IPS-20b (cell line): Measurements from ENCODE around the gene NPPB.

Experiments
- H3K27ac ChIP-seq: one replicate; pipeline ENCODE4 v1.5.1; 2013; ENCODE audit warnings: low read length
- H3K27me3 ChIP-seq: 2 replicates; pipeline ENCODE4 v1.6.1; 2013; ENCODE audit warnings: mild to moderate bottlenecking, low read length, inconsistent platforms; ENCODE audit not compliant: insufficient read depth
- H3K36me3 ChIP-seq: 2 replicates; pipeline ENCODE4 v1.6.1; 2013; ENCODE audit warnings: low read depth, mild to moderate bottlenecking, inconsistent platforms, low read length, moderate library complexity; ENCODE audit not compliant: insufficient read depth
- H3K4me1 ChIP-seq: 2 replicates; pipeline ENCODE4 v1.6.1; 2013; ENCODE audit warnings: mild to moderate bottlenecking, control low read depth, inconsistent platforms, low read length, moderate library complexity; ENCODE audit not compliant: insufficient read depth
- H3K4me3 ChIP-seq: 2 replicates; pipeline ENCODE4 v1.5.1; 2013; ENCODE audit warnings: mild to moderate bottlenecking, low read length, inconsistent platforms
- H3K9ac ChIP-seq: 2 replicates; pipeline ENCODE4 v1.6.1; 2013; ENCODE audit warnings: low read depth, mild to moderate bottlenecking, inconsistent platforms, low read length, moderate library complexity
- H3K9me3 ChIP-seq: 2 replicates; pipeline ENCODE4 v1.6.1; 2013; ENCODE audit warnings: mild to moderate bottlenecking, low read depth, low read length, inconsistent platforms; ENCODE audit not compliant: insufficient read depth

NPPB gene

DNA sequence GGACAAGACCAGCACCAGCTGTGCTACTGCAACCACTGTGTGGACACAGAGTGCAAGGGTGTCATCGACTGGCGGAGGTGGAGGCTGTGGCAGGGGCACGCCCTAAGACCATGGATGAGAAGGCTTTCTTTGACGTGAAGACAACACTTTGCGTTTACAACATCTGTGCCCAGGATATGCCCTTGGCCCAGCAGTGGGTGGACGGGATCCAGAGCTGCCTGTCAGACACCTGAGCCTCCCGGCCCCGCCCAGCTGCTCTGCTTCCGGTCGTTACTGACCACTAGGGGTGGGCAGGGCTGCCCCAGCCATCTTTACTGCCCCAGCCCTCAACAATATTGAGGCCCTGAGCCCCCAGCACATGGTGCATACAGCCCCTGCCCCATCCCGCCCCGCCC lies 21.4 kb upstream of the NPPB start:
- no peak overlapping the region for H3K9ac ChIP-seq
- H3K36me3 ChIP-seq: no peaks in the 10 kb centered on the region
- peaks cover 5% of the 10 kb centered on the region; the same call in 1 of the 2 replicates for H3K4me1 ChIP-seq
- no peak overlapping the region for H3K27ac ChIP-seq
- no peaks in the 10 kb centered on the region for H3K27me3 ChIP-seq
- no peak overlapping the region for H3K4me3 ChIP-seq
- no peaks in the 10 kb centered on the region for H3K9me3 ChIP-seq

DNA sequence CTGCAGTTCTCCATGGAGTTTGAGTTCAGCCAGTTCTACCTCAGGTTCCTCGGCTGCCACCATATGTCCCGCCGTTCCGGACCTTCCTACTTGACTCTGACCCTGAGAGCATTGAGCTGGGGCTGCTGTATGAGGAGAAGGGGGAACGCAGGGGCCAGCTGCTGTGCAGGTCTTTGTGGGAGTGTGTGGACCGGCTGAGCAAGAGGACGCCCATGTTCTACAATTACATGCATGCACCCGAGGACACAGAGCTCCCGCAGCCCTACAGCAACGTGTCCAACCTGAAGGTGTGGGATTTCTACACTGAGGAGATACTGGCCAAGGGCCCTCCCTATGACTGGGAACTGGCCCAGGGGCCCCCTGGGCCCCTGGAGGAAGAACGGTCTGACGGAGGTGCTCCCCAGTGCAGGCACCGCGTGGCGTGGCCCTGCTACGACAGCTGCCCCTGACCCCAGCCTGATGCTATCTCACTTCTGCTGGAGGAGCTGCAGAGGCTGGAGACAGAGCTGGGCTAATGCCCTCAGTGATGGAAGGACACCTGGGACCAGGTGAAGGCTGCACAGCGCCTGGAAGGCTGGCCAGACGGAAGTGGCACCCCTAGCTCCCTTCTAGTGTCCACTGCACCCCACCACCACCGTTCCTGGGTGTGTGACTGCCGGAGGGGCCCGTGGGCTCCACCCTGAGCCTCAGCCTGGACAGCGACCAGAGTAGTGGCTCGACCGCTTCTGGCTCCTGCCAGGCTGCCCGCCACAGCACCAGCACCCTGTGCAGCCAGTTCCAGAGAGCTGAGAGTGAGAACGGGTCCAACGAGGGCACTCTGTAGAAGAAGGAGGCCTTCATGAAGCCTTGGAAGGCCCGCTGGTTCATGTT lies 20.8 kb upstream of the NPPB start:
- Histone ChIP-seq H3K4me3 (no peak overlapping the region), H3K9ac (no peak overlapping the region), H3K4me1 (peaks cover 5% of the 10 kb centered on the region; the same call in 1 of the 2 replicates), H3K36me3 (no peaks in the 10 kb centered on the region), H3K9me3 (no peaks in the 10 kb centered on the region), H3K27me3 (no peaks in the 10 kb centered on the region), H3K27ac (no peak overlapping the region)

DNA sequence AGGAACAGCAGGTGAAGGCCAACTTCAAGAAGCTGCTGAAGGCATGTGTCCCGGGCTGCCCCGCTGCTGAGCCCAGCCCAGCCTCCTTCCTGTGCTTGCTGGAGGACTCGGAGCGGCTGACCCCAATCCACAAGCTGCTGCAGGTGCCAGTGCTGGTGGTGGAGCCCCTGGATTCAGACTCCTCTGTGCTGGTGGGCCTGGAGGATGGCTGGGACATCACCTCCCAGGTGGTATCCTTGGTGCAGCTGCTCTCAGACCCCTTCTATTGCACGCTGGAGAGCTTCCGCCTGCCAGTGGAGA lies 20.1 kb upstream of the NPPB start:
- Histone ChIP-seq H3K4me3 (no peak overlapping the region), H3K27me3 (no peaks in the 10 kb centered on the region), H3K9ac (no peak overlapping the region), H3K27ac (no peak overlapping the region), H3K4me1 (peaks cover 5% of the 10 kb centered on the region; the same call in 1 of the 2 replicates), H3K36me3 (no peaks in the 10 kb centered on the region), H3K9me3 (no peaks in the 10 kb centered on the region)

DNA sequence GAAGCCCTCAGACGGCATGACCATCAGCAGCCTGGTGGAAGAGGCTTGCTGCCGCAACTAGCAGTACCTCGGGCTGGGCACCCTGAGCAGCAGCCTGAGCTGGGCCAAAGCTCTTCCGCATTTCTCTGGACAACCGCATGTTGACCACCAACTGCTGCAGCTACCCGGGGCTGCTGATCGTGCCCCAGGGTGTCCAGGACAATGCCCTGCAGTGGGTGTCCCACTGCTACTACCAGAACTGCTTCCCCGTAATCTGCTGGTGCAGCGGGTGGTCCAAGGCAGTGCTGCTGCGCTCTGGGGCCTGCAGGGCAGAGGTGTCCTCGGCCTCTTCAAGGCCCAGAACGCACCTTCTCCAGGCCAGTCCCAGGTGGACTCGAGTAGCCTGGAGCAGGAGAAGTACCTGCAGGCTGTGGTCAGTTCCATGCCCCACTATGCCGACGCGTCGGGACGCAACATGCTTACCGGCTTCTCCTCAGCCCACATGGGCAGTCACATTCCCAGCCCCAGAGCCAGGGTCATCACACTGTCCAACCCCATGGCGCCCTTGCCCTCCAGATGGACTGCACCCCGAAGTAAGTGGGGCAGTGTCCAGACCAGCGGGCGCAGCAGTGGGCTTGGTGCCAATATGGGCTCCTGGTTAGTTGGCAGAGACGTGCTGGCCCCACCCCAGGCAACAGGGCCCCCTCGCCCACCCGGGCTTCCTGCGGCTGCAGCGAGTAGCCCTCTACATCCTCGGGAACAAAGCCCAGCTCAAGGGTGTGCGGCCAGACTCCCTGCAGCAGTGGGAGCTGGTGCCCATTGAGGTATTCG lies 19.5 kb upstream of the NPPB start:
- Histone ChIP-seq H3K9me3 (no peaks in the 10 kb centered on the region), H3K4me1 (peaks cover 2% of the 10 kb centered on the region), H3K27ac (no peak overlapping the region), H3K4me3 (no peak overlapping the region), H3K36me3 (no peaks in the 10 kb centered on the region), H3K27me3 (no peaks in the 10 kb centered on the region), H3K9ac (no peak overlapping the region)

DNA sequence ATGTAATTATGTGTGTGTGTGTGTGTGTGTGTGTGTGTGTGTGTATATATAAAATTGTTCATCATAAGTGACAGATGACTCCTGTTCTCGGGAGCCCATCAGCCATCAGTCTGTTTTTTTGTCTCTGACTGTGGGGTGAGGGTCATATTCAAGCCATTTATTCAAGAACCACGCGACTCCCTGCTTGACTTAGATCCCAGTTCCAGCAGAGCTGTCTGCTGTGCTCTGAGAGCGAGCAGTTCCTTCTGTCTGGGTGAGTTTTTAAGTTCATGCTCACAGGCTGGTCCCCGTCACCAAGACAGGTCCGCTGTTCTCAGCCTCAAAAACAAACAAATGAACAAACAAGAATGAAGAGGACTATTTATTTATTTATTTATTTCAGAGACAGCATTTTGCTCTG lies 18.3 kb upstream of the NPPB start:
- Histone ChIP-seq H3K4me1 (no peaks in the 10 kb centered on the region; the same call in 1 of the 2 replicates), H3K27me3 (no peaks in the 10 kb centered on the region), H3K4me3 (no peak overlapping the region)

DNA sequence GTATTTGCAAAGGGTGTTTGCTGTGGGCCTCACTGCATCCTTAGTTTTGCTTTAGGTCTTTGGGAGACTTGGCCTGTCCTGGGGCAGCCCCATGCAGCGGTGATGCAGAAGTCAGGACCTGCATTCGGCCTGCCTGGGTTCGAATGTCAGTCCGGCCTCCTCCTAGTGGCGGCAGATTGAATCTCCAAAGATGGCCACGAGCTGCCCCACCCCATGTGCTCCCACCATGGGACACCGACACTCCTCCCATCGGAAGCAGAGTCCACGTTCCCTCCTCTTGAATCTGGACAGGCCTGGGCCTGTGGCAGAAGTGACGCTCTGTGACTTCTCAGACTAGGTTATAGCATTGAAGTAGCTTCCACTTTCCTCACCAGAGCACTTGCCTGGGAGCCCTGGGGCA lies 16.3 kb upstream of the NPPB start:
- H3K9ac ChIP-seq: no peak overlapping the region
- H3K36me3 ChIP-seq: no peaks in the 10 kb centered on the region
- H3K4me1 ChIP-seq: no peaks in the 10 kb centered on the region; the same call in 1 of the 2 replicates
- H3K9me3 ChIP-seq: no peaks in the 10 kb centered on the region
- no peak overlapping the region for H3K27ac ChIP-seq
- no peak overlapping the region for H3K4me3 ChIP-seq
- no peaks in the 10 kb centered on the region for H3K27me3 ChIP-seq

More for the DNA sequence above, 18.3 kb upstream of the NPPB start:
- H3K9ac ChIP-seq: no peak overlapping the region
- H3K27ac ChIP-seq: no peak overlapping the region
- no peaks in the 10 kb centered on the region for H3K36me3 ChIP-seq
- no peaks in the 10 kb centered on the region for H3K9me3 ChIP-seq

DNA sequence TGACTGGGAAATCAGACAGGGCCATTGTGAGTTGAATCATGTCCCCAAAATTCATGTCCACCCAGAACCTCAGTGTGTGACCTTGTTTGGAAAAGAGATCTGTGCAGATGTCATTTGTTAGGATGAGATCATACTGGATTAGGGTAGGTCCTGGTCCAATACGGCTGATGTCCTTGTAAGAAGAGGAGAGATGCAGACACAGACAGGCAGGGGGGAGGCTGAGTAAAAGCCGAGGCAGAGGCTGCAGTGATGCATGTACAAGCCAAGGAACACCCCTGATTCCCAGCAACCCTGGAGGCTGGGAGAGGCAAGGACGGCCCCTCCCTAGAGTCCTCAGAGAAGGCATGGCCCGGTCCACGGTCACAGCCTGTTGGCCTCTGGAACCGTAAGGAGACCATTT lies 15.9 kb upstream of the NPPB start:
- Histone ChIP-seq H3K27ac (no peak overlapping the region), H3K36me3 (no peaks in the 10 kb centered on the region), H3K27me3 (no peaks in the 10 kb centered on the region), H3K9ac (no peak overlapping the region), H3K4me1 (no peaks in the 10 kb centered on the region; the same call in 1 of the 2 replicates), H3K9me3 (no peaks in the 10 kb centered on the region), H3K4me3 (no peak overlapping the region)

DNA sequence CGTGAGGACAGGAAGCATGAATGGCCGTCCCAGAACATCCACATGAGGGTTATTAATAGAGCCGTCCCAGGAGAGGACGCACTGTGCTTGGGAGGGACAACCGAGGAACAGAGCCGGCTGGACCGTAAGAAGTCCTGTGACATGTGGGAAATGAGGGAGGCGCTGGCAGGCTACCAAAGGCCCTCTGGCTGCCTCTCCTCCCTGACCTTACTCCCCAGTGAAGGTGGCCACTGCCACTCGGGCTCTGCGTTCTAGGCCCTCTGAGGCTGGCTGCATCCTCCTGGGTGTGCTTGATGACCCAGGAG lies 15.5 kb upstream of the NPPB start:
- Histone ChIP-seq H3K9ac (no peak overlapping the region), H3K36me3 (no peaks in the 10 kb centered on the region), H3K9me3 (no peaks in the 10 kb centered on the region), H3K4me1 (no peaks in the 10 kb centered on the region; the same call in 1 of the 2 replicates), H3K27ac (no peak overlapping the region), H3K4me3 (no peak overlapping the region), H3K27me3 (no peaks in the 10 kb centered on the region)

DNA sequence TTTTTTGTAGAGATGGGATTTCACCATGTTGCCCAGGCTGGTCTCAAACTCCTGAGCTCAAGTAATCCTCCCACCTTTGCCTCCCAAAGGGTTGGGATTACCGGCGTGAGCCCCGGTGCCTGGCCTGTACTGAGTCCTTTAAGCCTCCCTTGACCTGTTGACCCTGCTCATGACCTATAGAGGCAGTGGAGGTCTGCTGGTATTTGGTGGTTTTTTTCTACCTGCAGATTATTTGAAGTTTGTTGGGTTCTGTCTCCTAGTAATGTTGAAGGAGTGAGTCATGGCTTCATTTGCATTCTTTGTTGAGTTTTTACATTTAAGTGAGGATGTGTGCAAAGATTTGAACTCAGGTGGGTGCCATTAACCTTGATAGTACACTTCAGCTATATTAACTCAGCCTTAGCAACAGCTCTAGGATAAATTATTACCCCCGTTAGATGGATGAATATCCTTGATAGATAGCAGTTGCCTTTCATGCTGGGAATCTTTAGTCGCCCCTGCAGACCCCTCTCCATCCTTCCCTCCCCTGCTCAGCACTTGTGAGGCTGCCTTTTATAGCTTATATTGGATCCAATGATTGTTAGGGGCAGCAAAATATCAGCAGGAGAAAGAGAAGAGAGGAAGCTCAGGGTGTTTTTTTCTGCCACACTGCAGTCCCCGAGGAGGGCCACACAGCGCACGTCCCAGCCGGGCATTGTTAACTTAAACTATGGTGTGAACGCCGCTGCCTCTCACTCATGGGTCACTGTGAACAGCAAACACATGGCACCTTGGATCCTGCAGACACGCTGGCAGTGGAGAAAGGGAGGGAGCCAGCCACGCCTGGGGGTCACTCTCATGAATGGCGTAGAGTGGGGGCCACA lies 14.9 kb upstream of the NPPB start:
- H3K4me1 ChIP-seq: no peaks in the 10 kb centered on the region; the same call in 1 of the 2 replicates
- no peak overlapping the region for H3K27ac ChIP-seq
- no peak overlapping the region for H3K4me3 ChIP-seq
- H3K9me3 ChIP-seq: no peaks in the 10 kb centered on the region
- H3K36me3 ChIP-seq: no peaks in the 10 kb centered on the region
- no peaks in the 10 kb centered on the region for H3K27me3 ChIP-seq
- H3K9ac ChIP-seq: no peak overlapping the region

DNA sequence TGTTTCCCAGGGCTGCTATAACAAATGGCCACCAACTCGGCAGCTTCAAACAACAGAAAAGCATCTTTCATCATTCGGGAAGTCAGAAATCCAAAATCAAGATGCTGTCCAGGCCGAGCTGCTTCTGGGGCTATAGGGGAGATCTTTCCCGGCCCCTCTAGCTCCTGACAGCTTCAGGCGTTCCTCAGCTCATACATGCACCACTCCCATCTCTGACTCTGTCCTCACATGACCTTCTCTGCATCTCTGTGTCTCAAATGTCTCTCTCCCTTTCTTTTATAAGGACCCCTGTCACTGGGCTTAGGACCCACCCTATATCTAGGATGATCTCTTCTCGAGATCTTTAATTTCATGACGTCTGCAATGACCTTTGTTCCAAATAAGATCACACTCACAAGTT lies 13.8 kb upstream of the NPPB start:
- no peak overlapping the region for H3K4me3 ChIP-seq
- H3K36me3 ChIP-seq: no peaks in the 10 kb centered on the region
- H3K9me3 ChIP-seq: no peaks in the 10 kb centered on the region
- no peak overlapping the region for H3K27ac ChIP-seq
- H3K4me1 ChIP-seq: no peaks in the 10 kb centered on the region; the same call in 1 of the 2 replicates
- no peaks in the 10 kb centered on the region for H3K27me3 ChIP-seq
- H3K9ac ChIP-seq: no peak overlapping the region

DNA sequence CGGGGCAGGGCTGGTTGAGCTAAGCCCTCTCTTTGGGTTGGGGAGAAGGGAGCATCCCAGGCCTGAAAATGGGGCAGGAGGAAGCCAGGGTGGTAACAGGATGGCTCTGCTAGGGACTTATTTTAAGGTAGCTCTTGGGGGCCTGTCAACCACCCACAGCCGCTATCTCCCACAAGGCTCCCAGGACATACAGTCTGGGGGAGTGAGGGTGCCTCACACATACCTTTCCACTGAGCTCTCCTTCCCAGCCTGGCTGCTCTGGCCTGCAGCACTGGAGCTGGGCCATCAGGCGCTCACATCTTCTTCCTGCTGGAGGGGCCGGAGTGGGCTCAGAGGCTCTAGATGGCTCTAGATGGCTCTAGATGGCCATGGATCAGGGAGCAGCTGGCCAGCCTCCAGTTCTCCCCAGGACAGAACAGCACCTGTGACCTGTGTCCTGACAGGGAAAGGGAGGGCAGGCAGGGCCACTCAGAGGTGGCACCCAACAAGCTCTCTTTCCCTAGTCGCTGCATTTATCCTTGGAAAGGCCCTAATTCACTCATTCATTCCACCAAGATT lies 11.0 kb upstream of the NPPB start:
- H3K36me3 ChIP-seq: no peaks in the 10 kb centered on the region
- H3K27ac ChIP-seq: no peak overlapping the region
- no peak overlapping the region for H3K4me3 ChIP-seq
- no peak overlapping the region for H3K9ac ChIP-seq
- no peaks in the 10 kb centered on the region for H3K9me3 ChIP-seq
- H3K27me3 ChIP-seq: no peaks in the 10 kb centered on the region
- no peaks in the 10 kb centered on the region; the same call in 1 of the 2 replicates for H3K4me1 ChIP-seq
